ENCODE results near the gene NMNAT2. TPM values are rescaled to one million over a fixed set of nuclear protein-coding genes. Genes with fewer than 3 reads are reported as not detected.

NMNAT2 gene
- total and polyA plus RNA-seq, 2 donors (not counting 3 experiments of a cell fraction or from before 2014, with no cell fraction given) = 0.28 to 0.38 TPM

- peaks cover 9% of the 10 kb centered on the region for H3K4me1 ChIP-seq (ENCODE audit: control insufficient read depth, extremely low read depth, insufficient read depth, low read length)
- no peaks in the 10 kb centered on the region for H3K27me3 ChIP-seq (ENCODE audit: control insufficient read depth in 2 of 2, insufficient read depth in 2 of 2, low read length in 2 of 2)
- BruUV-seq (replicated peaks) = no TSS peak
- no peaks in the 10 kb centered on the region for H3K9me3 ChIP-seq (replicated peaks; ENCODE audit: control insufficient read depth, insufficient read depth, low read length)
- TF ChIP-seq POLR2A (IDR thresholded peaks at IDR 0.05; ENCODE audit: low read depth, low read length) = no peak
- H3K9me1 ChIP-seq (replicated peaks; ENCODE audit: control insufficient read depth, extremely low read depth, insufficient read depth, low read length) = no peaks in the 10 kb centered on the region
- H3K27ac ChIP-seq (ENCODE audit: insufficient read depth, low read depth, low read length) = no peak overlapping the region
- H3K79me2 ChIP-seq (ENCODE audit: control insufficient read depth, insufficient read depth, low read length) = no peaks in the 10 kb centered on the region
- CTCF ChIA-PET = interaction anchor here (1.8 kb wide), 1 partner anchor 54 kb away, joined by 7 read pairs; no protein-coding TSS in a partner anchor
- dilution Hi-C loops (cut with MboI; ENCODE audit: extremely low pct_ligation_motif_present, low sequenced_read_pairs) = no loop called here
- H3K9ac ChIP-seq (replicated peaks; ENCODE audit: extremely low read depth, insufficient read depth, low read length) = no peak overlapping the region
- H3K4me3 ChIP-seq (replicated peaks in 1 of 3; ENCODE audit: insufficient read depth in 1 of 3, low read depth in 1 of 3, low read length in 3 of 3) = no peak overlapping the region
- H3K36me3 ChIP-seq (ENCODE audit: control insufficient read depth in 2 of 2, extremely low read depth in 1 of 2, insufficient read depth in 2 of 2, low read length in 2 of 2) = no peaks in the 10 kb centered on the region
- no peaks in the 10 kb centered on the region for H4K20me1 ChIP-seq (replicated peaks; ENCODE audit: control insufficient read depth, extremely low read depth, insufficient read depth, low read length)
- FAIRE-seq (no peak), DNase-seq (ENCODE audit: low read depth, low spot score) (no peak)
- no peak overlapping the region for H3K4me2 ChIP-seq (ENCODE audit: insufficient read depth, low read length)
- H2AFZ ChIP-seq (ENCODE audit: low read depth, low read length) = no peak overlapping the region
- intact Hi-C loops (cut with micrococcal nuclease) = no loop called here
- POLR2A ChIA-PET = no interaction called here
Observed at GRCh38 chr1:183288583-183288982, 129.6 kb downstream of the NMNAT2 start.

DNA sequence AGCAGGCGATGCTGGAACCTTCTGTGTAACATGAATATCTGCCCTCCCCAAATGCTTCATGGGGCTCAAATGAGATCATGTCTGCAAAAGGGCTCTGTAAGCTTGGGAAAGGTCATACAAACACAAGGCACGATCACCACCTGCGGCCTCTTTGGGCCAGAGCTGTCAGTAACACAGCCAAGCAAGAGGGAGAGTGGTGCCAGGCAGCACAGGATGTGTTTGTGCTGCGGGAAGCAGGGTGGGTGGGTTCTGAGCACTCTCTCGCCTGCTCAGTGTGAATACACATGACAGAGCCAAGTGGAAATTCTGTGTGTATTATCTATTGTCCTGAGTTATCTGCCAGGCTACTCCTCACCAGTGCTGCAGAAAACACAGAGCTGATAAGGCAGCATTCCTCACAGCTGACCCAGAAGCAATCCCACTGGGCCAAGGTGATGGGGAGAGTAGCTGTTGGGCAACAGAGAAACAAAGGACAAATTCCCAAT, 130.9 kb downstream of the NMNAT2 start:
- H3K27ac ChIP-seq (ENCODE audit: insufficient read depth, low read depth, low read length) = no peak overlapping the region
- DNase-seq (ENCODE audit: low read depth, low spot score) = peak; percentile 78
- no peaks in the 10 kb centered on the region for H4K20me1 ChIP-seq (replicated peaks; ENCODE audit: control insufficient read depth, extremely low read depth, insufficient read depth, low read length)
- H3K4me3 ChIP-seq (replicated peaks in 1 of 3; ENCODE audit: insufficient read depth in 1 of 3, low read depth in 1 of 3, low read length in 3 of 3) = no peak overlapping the region
- H3K9ac ChIP-seq (replicated peaks; ENCODE audit: extremely low read depth, insufficient read depth, low read length) = no peak overlapping the region
- peaks cover 9% of the 10 kb centered on the region for H3K4me1 ChIP-seq (ENCODE audit: control insufficient read depth, extremely low read depth, insufficient read depth, low read length)
- CTCF ChIA-PET = interaction anchor here (0.8 to 1.8 kb wide), 2 partner anchors 52 to 179 kb away, joined by 3 to 7 read pairs; no protein-coding TSS in a partner anchor
- no peaks in the 10 kb centered on the region for H3K9me1 ChIP-seq (replicated peaks; ENCODE audit: control insufficient read depth, extremely low read depth, insufficient read depth, low read length)
- H3K9me3 ChIP-seq (replicated peaks; ENCODE audit: control insufficient read depth, insufficient read depth, low read length) = no peaks in the 10 kb centered on the region
- no peaks in the 10 kb centered on the region for H3K27me3 ChIP-seq (ENCODE audit: control insufficient read depth in 2 of 2, insufficient read depth in 2 of 2, low read length in 2 of 2)
- no TSS peak for BruUV-seq (replicated peaks)
- intact Hi-C loops (cut with micrococcal nuclease) = no loop called here
- POLR2A ChIA-PET = no interaction called here
- H3K4me2 ChIP-seq (ENCODE audit: insufficient read depth, low read length) = no peak overlapping the region
- H3K79me2 ChIP-seq (ENCODE audit: control insufficient read depth, insufficient read depth, low read length) = no peaks in the 10 kb centered on the region
- H2AFZ ChIP-seq (ENCODE audit: low read depth, low read length) = no peak overlapping the region
- H3K36me3 ChIP-seq (ENCODE audit: control insufficient read depth in 2 of 2, extremely low read depth in 1 of 2, insufficient read depth in 2 of 2, low read length in 2 of 2) = no peaks in the 10 kb centered on the region
- no peak for FAIRE-seq
- dilution Hi-C loops (cut with MboI; ENCODE audit: extremely low pct_ligation_motif_present, low sequenced_read_pairs) = no loop called here
- TF ChIP-seq MYC (IDR thresholded peaks at IDR 0.05; ENCODE audit: low read depth, low read length) (no peak), EZH2 (IDR thresholded peaks at IDR 0.05; ENCODE audit: borderline replicate concordance, low read depth, low read length, severe bottlenecking) (no peak), POLR2A (IDR thresholded peaks at IDR 0.05; ENCODE audit: low read depth, low read length) (no peak), JUN (IDR thresholded peaks at IDR 0.05; ENCODE audit: borderline replicate concordance, insufficient read depth, insufficient read length, low read depth) (no peak)
